HepG2 (cell line): ENCODE data around the gene SLC29A3. TPM values are rescaled to one million over a fixed set of nuclear protein-coding genes. Genes with fewer than 3 reads are reported as not detected.

ENCODE experiments used
- ATAC-seq: fragments of 200-7000 bp; cut with Tn5 transposase; 3 replicates; pipeline ENCODE4 v1.9.1; 2020; ENCODE audit warnings: mild to moderate bottlenecking, moderate library complexity
- BruUV-seq: library from RNA; stranded (reverse); fragments of 400-500 nt; replicated peaks from 2 replicates; lab custom pipeline; 2021; lab: Mats Ljungman, UMichigan
- CTCF ChIA-PET: fragments of 300-600 bp; formaldehyde crosslinking; extraction: SDS; loops from one replicate; lab custom pipeline; 2021; ENCODE audit warnings: low total read pairs, inconsistent platforms, low intra/inter-chr PET ratio; lab: Yijun Ruan, JAX
- POLR2A ChIA-PET: fragments of 350-600 bp; sonication (Branson Sonifier 250); formaldehyde crosslinking; loops from one replicate; lab custom pipeline; 2020; ENCODE audit warnings: antibody characterized with exemption, inconsistent platforms; lab: Yijun Ruan, JAX
- DNase-seq: peaks from one replicate; pipeline ENCODE4 v3.0.0-alpha.2; 2015; ENCODE audit warnings: low spot score
- FAIRE-seq: peaks from 3 replicates; lab custom pipeline; 2011; peaks lifted over from hg19 to GRCh38; lab: Jason Lieb, UNC
- H2AFZ ChIP-seq: one replicate; pipeline ENCODE4 v1.6.1; 2011; ENCODE audit warnings: low read length, inconsistent platforms
- H3K27ac ChIP-seq: fragments of 300-600 bp; 3 replicates; pipeline ENCODE4 v1.8.0; 2011; ENCODE audit warnings: mixed run types, mild to moderate bottlenecking, mixed read lengths, low read length, inconsistent platforms; ENCODE audit not compliant: insufficient read depth; ENCODE audit errors: extremely low read length
- H3K27me3 ChIP-seq, 2 experiments: fragments of 200-600 bp in 1 of 2; 2 replicates in 1 of 2; 3 replicates in 1 of 2; pipeline versions ENCODE4 v1.6.0 to v1.8.0; 2011; ENCODE audit warnings: low read length in 2 of 2, mild to moderate bottlenecking in 2 of 2, moderate library complexity in 2 of 2, inconsistent platforms in 1 of 2; ENCODE audit not compliant: insufficient read depth in 2 of 2, control insufficient read depth in 1 of 2
- H3K36me3 ChIP-seq, 2 experiments: fragments of 200-600 bp in 1 of 2; replicated peaks in 1 of 2; 2 replicates in 1 of 2; 3 replicates in 1 of 2; pipeline versions ENCODE4 v1.5.1 to v1.8.0; 2011; ENCODE audit warnings: low read length in 2 of 2, inconsistent platforms in 1 of 2; ENCODE audit not compliant: insufficient read depth in 2 of 2, control insufficient read depth in 1 of 2
- H3K4me1 ChIP-seq: 2 replicates; pipeline ENCODE4 v1.5.1; 2012; ENCODE audit warnings: low read length, inconsistent platforms; ENCODE audit not compliant: insufficient read depth
- H3K4me2 ChIP-seq: 2 replicates; pipeline ENCODE4 v1.6.0; 2011; ENCODE audit warnings: low read depth, low read length, inconsistent platforms
- H3K4me3 ChIP-seq, 3 experiments: fragments of 200-600 bp in 1 of 3; sonication (generic), shearing (Covaris generic) in 1 of 3; replicated peaks in 1 of 3; 2 replicates each; pipeline ENCODE4 v1.5.1; 2011 to 2016; ENCODE audit warnings: low read length in 3 of 3, inconsistent platforms in 2 of 3, low read depth in 2 of 3, mild to moderate bottlenecking in 2 of 3, control low read depth in 1 of 3, mixed read lengths in 1 of 3; ENCODE audit not compliant: insufficient read depth in 1 of 3
- H3K79me2 ChIP-seq: one replicate; pipeline ENCODE4 v1.6.1; 2011; ENCODE audit warnings: low read length, inconsistent platforms; ENCODE audit not compliant: insufficient read depth
- H3K9ac ChIP-seq: 2 replicates; pipeline ENCODE4 v1.6.0; 2011; ENCODE audit warnings: mild to moderate bottlenecking, low read depth, low read length, inconsistent platforms; ENCODE audit not compliant: insufficient read depth
- H3K9me3 ChIP-seq: 2 replicates; pipeline ENCODE4 v1.5.1; 2012; ENCODE audit warnings: mild to moderate bottlenecking, low read length
- H4K20me1 ChIP-seq: 2 replicates; pipeline ENCODE4 v1.6.0; 2011; ENCODE audit warnings: inconsistent platforms, mild to moderate bottlenecking, low read length, moderate library complexity; ENCODE audit not compliant: insufficient read depth
- ADNP ChIP-seq: sonication (generic); formaldehyde crosslinking; IDR thresholded peaks from 2 replicates; pipeline ENCODE4 v1.4.0; 2020; ENCODE audit warnings: missing genetic modification reagents
- ESRRA ChIP-seq: sonication (generic); formaldehyde crosslinking; IDR thresholded peaks from 2 replicates; pipeline ENCODE4 v1.5.1; 2020; ENCODE audit warnings: mild to moderate bottlenecking, low read depth, missing genetic modification reagents
- HIVEP1 ChIP-seq: sonication (generic); formaldehyde crosslinking; IDR thresholded peaks from 2 replicates; pipeline ENCODE4 v1.4.0; 2020; ENCODE audit warnings: mild to moderate bottlenecking, missing genetic modification reagents
- KDM1A ChIP-seq: IDR thresholded peaks from 2 replicates; pipeline ENCODE4 v1.6.1; 2016; ENCODE audit warnings: missing compliant biosample characterization
- KLF12 ChIP-seq: sonication (generic); formaldehyde crosslinking; IDR thresholded peaks from 2 replicates; pipeline ENCODE4 v1.4.0; 2020; ENCODE audit warnings: missing genetic modification reagents, borderline replicate concordance
- MBD4 ChIP-seq: IDR thresholded peaks from 2 replicates; pipeline ENCODE4 v1.6.1; 2012; ENCODE audit warnings: low read length, inconsistent platforms, borderline replicate concordance
- MTF1 ChIP-seq: sonication (generic); formaldehyde crosslinking; IDR thresholded peaks from 2 replicates; pipeline ENCODE4 v1.5.0; 2020; ENCODE audit warnings: missing genetic modification reagents
- NFKBIZ ChIP-seq: IDR thresholded peaks from 2 replicates; pipeline ENCODE4 v1.6.1; 2018; ENCODE audit warnings: missing genetic modification reagents, missing compliant biosample characterization
- NR2C2 ChIP-seq: sonication (generic); formaldehyde crosslinking; IDR thresholded peaks from 2 replicates; pipeline ENCODE4 v1.4.0; 2020; ENCODE audit warnings: missing genetic modification reagents, mild to moderate bottlenecking, moderate library complexity, borderline replicate concordance
- PHF20 ChIP-seq: sonication (generic); formaldehyde crosslinking; IDR thresholded peaks from 2 replicates; pipeline ENCODE4 v1.5.0; 2020; ENCODE audit warnings: mild to moderate bottlenecking, missing genetic modification reagents
- POLR2G ChIP-seq: fragments of 200-400 bp; formaldehyde crosslinking; IDR thresholded peaks from 2 replicates; pipeline ENCODE4 v1.6.1; 2018; ENCODE audit warnings: mild to moderate bottlenecking, low read depth, low read length, moderate library complexity
- RBAK ChIP-seq: sonication (generic); formaldehyde crosslinking; IDR thresholded peaks from 2 replicates; pipeline ENCODE4 v1.5.1; 2020; ENCODE audit warnings: mild to moderate bottlenecking, missing genetic modification reagents
- TEAD3 ChIP-seq: optimal IDR thresholded peaks from 2 replicates; pipeline ENCODE3; 2016; ENCODE audit warnings: borderline replicate concordance
- TFDP1 ChIP-seq: IDR thresholded peaks from 2 replicates; pipeline ENCODE4 v1.6.1; 2016; ENCODE audit warnings: missing compliant biosample characterization, missing genetic modification reagents, borderline replicate concordance
- ZFP36 ChIP-seq: fragments of 150-350 bp; IDR thresholded peaks from 2 replicates; pipeline ENCODE4 v1.6.1; 2018; ENCODE audit warnings: borderline replicate concordance, low read length, low read depth; ENCODE audit not compliant: partially characterized antibody
- ZFX ChIP-seq: sonication (generic); formaldehyde crosslinking; IDR thresholded peaks from 2 replicates; pipeline ENCODE4 v1.4.0; 2020; ENCODE audit warnings: mild to moderate bottlenecking, low read depth, missing genetic modification reagents, moderate library complexity
- ZNF292 ChIP-seq: sonication (generic); formaldehyde crosslinking; IDR thresholded peaks from 2 replicates; pipeline ENCODE4 v1.8.1; 2022; ENCODE audit warnings: mild to moderate bottlenecking, low read depth, missing genetic modification reagents, borderline replicate concordance
- ZNF354B ChIP-seq: sonication (generic); formaldehyde crosslinking; IDR thresholded peaks from 2 replicates; pipeline ENCODE4 v1.8.0; 2022; ENCODE audit warnings: mild to moderate bottlenecking, missing genetic modification reagents
- ZNF576 ChIP-seq: sonication (generic); formaldehyde crosslinking; IDR thresholded peaks from 2 replicates; pipeline ENCODE4 v1.4.0; 2020; ENCODE audit warnings: mild to moderate bottlenecking, missing genetic modification reagents
- ZSCAN30 ChIP-seq: sonication (generic); formaldehyde crosslinking; IDR thresholded peaks from 2 replicates; pipeline ENCODE4 v1.5.0; 2020; ENCODE audit warnings: mild to moderate bottlenecking, missing genetic modification reagents
- WGBS: methylation state at CpG from one replicate; pipeline ENCODE4 v1.1.6; 2017; ENCODE audit warnings: low lambda C conversion rate; 5-methylcytosine and 5-hydroxymethylcytosine counted together
- in situ Hi-C: cut with HindIII; loops from 2 replicates; pipeline ENCODE4 v1.10.0; 2017; ENCODE audit warnings: low pct_unique_long_range_greater_than_20kb; ENCODE audit not compliant: extremely low pct_ligation_motif_present
- intact Hi-C: fragments of 100-400 bp; cut with micrococcal nuclease; formaldehyde crosslinking; loops from one replicate; pipeline ENCODE4 v1.10.0; 2022; ENCODE audit not compliant: unreplicated experiment
- polyA plus RNA-seq, 8 experiments: library from polyadenylated mRNA; depleted of rRNA in 3 of 8; stranded (reverse) in 7 of 8; unstranded in 1 of 8; fragments of >200 nt; fragmentation: Illumina TruSeq in 4 of 8; extraction: Trizol in 4 of 8; gene quantifications; 2 replicates each; pipeline versions ENCODE4 v1.2.1 to v1.2.3, GENCODE V29; 2011 to 2016; ENCODE audit warnings: low read depth in 4 of 8, missing spikeins in 1 of 8, mixed read lengths in 1 of 8; ENCODE audit not compliant: insufficient read depth in 1 of 8
- total RNA-seq, 5 experiments: library from RNA; depleted of rRNA; stranded (reverse); fragments of >200 nt; fragmentation: Illumina TruSeq; extraction: Trizol; gene quantifications; 2 replicates each; pipeline ENCODE4 v1.2.3, GENCODE V29; 2016; ENCODE audit warnings: low read depth in 1 of 5

The SLC29A3 gene
- total and polyA plus RNA-seq, 2 of the 13 experiments (the other 11 are each of a cell fraction or from before 2014, with no cell fraction given): 8.6 to 11.8 TPM

- H3K4me1 ChIP-seq: peaks cover 11% of the 10 kb centered on the region
- in situ Hi-C loops: no loop called here
- no peak overlapping the region for H3K4me2 ChIP-seq
- H3K27me3 ChIP-seq: no peaks in the 10 kb centered on the region
- intact Hi-C loops: no loop called here
- H3K4me3 ChIP-seq: no peak overlapping the region
- CTCF ChIA-PET: no interaction called here
- no peak overlapping the region for H3K27ac ChIP-seq
- H3K9ac ChIP-seq: no peak overlapping the region
- H2AFZ ChIP-seq: no peak overlapping the region
- H3K36me3 ChIP-seq: peaks cover 21 to 84% of the 10 kb centered on the region in 2 experiments
- H3K79me2 ChIP-seq: no peaks in the 10 kb centered on the region
- BruUV-seq: no TSS peak
- POLR2A ChIA-PET: no interaction called here
- H3K9me3 ChIP-seq: no peaks in the 10 kb centered on the region
- H4K20me1 ChIP-seq: no peaks in the 10 kb centered on the region
- no peak for ATAC-seq
- no peak for DNase-seq
- no peak for FAIRE-seq
- TF ChIP-seq ZSCAN30 (no peak), KLF12 (no peak), RBAK (no peak), NR2C2 (no peak), MBD4 (no peak), POLR2G (no peak), ZFP36 (no peak), MTF1 (CRISPR knock-in tag) (no peak), HIVEP1 (no peak), PHF20 (CRISPR knock-in tag) (no peak), ZNF292 (no peak), ZFX (CRISPR knock-in tag) (no peak)
- WGBS: 94% methylated on average over 3 of the region's 7 CpGs
These were observed 35.7 kb downstream of the SLC29A3 start for GRCh38 chr10:71354776-71355175.

- no peaks in the 10 kb centered on the region for H3K9me3 ChIP-seq
- H3K4me2 ChIP-seq: no peak overlapping the region
- no peak for TF ChIP-seq ADNP (CRISPR knock-in tag)
- no peak for TF ChIP-seq ZNF576 (CRISPR knock-in tag)
- TF ChIP-seq ZNF354B: no peak
- no peak for TF ChIP-seq NFKBIZ (CRISPR knock-in tag)
- TF ChIP-seq KDM1A (CRISPR knock-in tag): no peak
- no peak for TF ChIP-seq TEAD3 (CRISPR knock-in tag)
- no peak for TF ChIP-seq ESRRA
- TF ChIP-seq TFDP1 (CRISPR knock-in tag): no peak
- TF ChIP-seq, all 625 proteins: peak for 0
- no peak for DNase-seq
- H3K79me2 ChIP-seq: no peaks in the 10 kb centered on the region
- in situ Hi-C loops (no loop called here), intact Hi-C loops (no loop called here)
- 95% methylated on average over 12 of the region's 12 CpGs for WGBS
- peaks cover 21 to 76% of the 10 kb centered on the region in 2 experiments for H3K36me3 ChIP-seq
- no peak for FAIRE-seq
- no peak overlapping the region for H2AFZ ChIP-seq
- ChIA-PET CTCF (no interaction called here), POLR2A (interaction anchor here (1.8 kb wide), 1 partner anchor 22 kb away, joined by 4 read pairs; no protein-coding TSS in a partner anchor)
- BruUV-seq: no TSS peak
- H3K27ac ChIP-seq: no peak overlapping the region
- H3K4me3 ChIP-seq: no peak overlapping the region
- no peaks in the 10 kb centered on the region for H3K27me3 ChIP-seq
- peaks cover 4% of the 10 kb centered on the region for H3K4me1 ChIP-seq
- no peaks in the 10 kb centered on the region for H4K20me1 ChIP-seq
- H3K9ac ChIP-seq: no peak overlapping the region
- ATAC-seq: no peak
These were observed 36.8 kb downstream of the SLC29A3 start for GRCh38 chr10:71355886-71356285.
